H9 (cell line): ENCODE data around the gene MALRD1. TPM values are rescaled to one million over a fixed set of nuclear protein-coding genes. Genes with fewer than 3 reads are reported as not detected.

Experiments used
- DNase-seq: peaks from one replicate; pipeline ENCODE4 v3.0.0-alpha.2; 2017
- H2AFZ ChIP-seq: one replicate; pipeline ENCODE4 v1.6.1; 2013; ENCODE audit warnings: mild to moderate bottlenecking, low read length, control low read depth, moderate library complexity
- H2AK5ac ChIP-seq: 2 replicates; pipeline ENCODE4 v1.6.1; 2013; ENCODE audit warnings: low read length, control low read depth, mixed read lengths; ENCODE audit not compliant: insufficient read length
- H2BK120ac ChIP-seq: one replicate; pipeline ENCODE4 v1.6.1; 2013; ENCODE audit warnings: low read depth, mild to moderate bottlenecking, low read length, control low read depth, inconsistent platforms; ENCODE audit not compliant: poor library complexity, severe bottlenecking
- H2BK12ac ChIP-seq: 2 replicates; pipeline ENCODE4 v1.6.1; 2013; ENCODE audit warnings: low read length, control low read depth, mixed read lengths, low read depth; ENCODE audit not compliant: insufficient read length
- H2BK15ac ChIP-seq: 2 replicates; pipeline ENCODE4 v1.6.1; 2013; ENCODE audit warnings: low read depth, low read length, control low read depth
- H2BK20ac ChIP-seq: one replicate; pipeline ENCODE4 v1.6.1; 2013; ENCODE audit warnings: low read depth, mild to moderate bottlenecking, low read length, control low read depth, inconsistent platforms; ENCODE audit not compliant: poor library complexity, severe bottlenecking
- H2BK5ac ChIP-seq: 2 replicates; pipeline ENCODE4 v1.6.1; 2013; ENCODE audit warnings: low read length, control low read depth, mixed read lengths; ENCODE audit not compliant: insufficient read length
- H3K14ac ChIP-seq: 2 replicates; pipeline ENCODE4 v1.6.1; 2013; ENCODE audit warnings: low read length, control low read depth; ENCODE audit not compliant: insufficient read depth
- H3K18ac ChIP-seq: 2 replicates; pipeline ENCODE4 v1.6.1; 2013; ENCODE audit warnings: low read depth, mild to moderate bottlenecking, mixed read lengths, low read length, control low read depth; ENCODE audit not compliant: insufficient read length
- H3K23ac ChIP-seq: 2 replicates; pipeline ENCODE4 v1.6.1; 2013; ENCODE audit warnings: low read length, control low read depth, mixed read lengths, low read depth; ENCODE audit not compliant: insufficient read length
- H3K23me2 ChIP-seq: 2 replicates; pipeline ENCODE4 v1.6.1; 2013; ENCODE audit warnings: low read depth, mild to moderate bottlenecking, mixed read lengths, low read length, control low read depth; ENCODE audit not compliant: insufficient read length, poor library complexity, severe bottlenecking
- H3K27ac ChIP-seq: 2 replicates; pipeline ENCODE4 v1.5.1; 2013; ENCODE audit warnings: low read length, control low read depth, mixed read lengths, low read depth; ENCODE audit not compliant: insufficient read length
- H3K27me3 ChIP-seq: 2 replicates; pipeline ENCODE4 v1.6.1; 2013; ENCODE audit warnings: low read length, control low read depth, inconsistent platforms; ENCODE audit not compliant: insufficient read depth
- H3K4ac ChIP-seq: 2 replicates; pipeline ENCODE4 v1.6.1; 2013; ENCODE audit warnings: low read depth, mild to moderate bottlenecking, control low read depth, inconsistent platforms, low read length, moderate library complexity
- H3K4me1 ChIP-seq: 2 replicates; pipeline ENCODE4 v1.6.1; 2013; ENCODE audit warnings: low read length, control low read depth, inconsistent platforms; ENCODE audit not compliant: insufficient read depth
- H3K4me2 ChIP-seq: 2 replicates; pipeline ENCODE4 v1.6.1; 2013; ENCODE audit warnings: low read length, control low read depth, mixed read lengths; ENCODE audit not compliant: insufficient read length, insufficient read depth
- H3K56ac ChIP-seq: 2 replicates; pipeline ENCODE4 v1.6.1; 2013; ENCODE audit warnings: low read depth, mild to moderate bottlenecking, mixed read lengths, low read length, control low read depth; ENCODE audit not compliant: insufficient read length
- H3K79me1 ChIP-seq: 2 replicates; pipeline ENCODE4 v1.6.1; 2013; ENCODE audit warnings: low read depth, mild to moderate bottlenecking, moderate library complexity, low read length, control low read depth, inconsistent platforms; ENCODE audit not compliant: insufficient read depth, poor library complexity, severe bottlenecking
- H3K79me2 ChIP-seq: 2 replicates; pipeline ENCODE4 v1.6.1; 2013; ENCODE audit warnings: low read length, control low read depth, inconsistent platforms; ENCODE audit not compliant: insufficient read depth
- H3K9ac ChIP-seq: 2 replicates; pipeline ENCODE4 v1.6.1; 2013; ENCODE audit warnings: low read length, control low read depth, mixed read lengths; ENCODE audit not compliant: insufficient read length; ENCODE audit errors: extremely low read depth
- H3K9me3 ChIP-seq: one replicate; pipeline ENCODE4 v1.6.1; 2013; ENCODE audit warnings: low read depth, low read length, inconsistent platforms; ENCODE audit not compliant: control insufficient read depth
- H3T11ph ChIP-seq: one replicate; pipeline ENCODE4 v1.6.1; 2013; ENCODE audit warnings: mild to moderate bottlenecking, low read length, control low read depth, inconsistent platforms
- H4K20me1 ChIP-seq: one replicate; pipeline ENCODE4 v1.6.1; 2013; ENCODE audit not compliant: control insufficient read depth, insufficient read length, insufficient read depth
- H4K5ac ChIP-seq: 2 replicates; pipeline ENCODE4 v1.6.1; 2013; ENCODE audit warnings: low read depth, mild to moderate bottlenecking, mixed read lengths, low read length, control low read depth; ENCODE audit not compliant: insufficient read length
- H4K8ac ChIP-seq: replicated peaks from 2 replicates; pipeline ENCODE4 v1.6.1; 2013; ENCODE audit warnings: low read length, control low read depth, mixed read lengths, low read depth; ENCODE audit not compliant: insufficient read length
- H4K91ac ChIP-seq: 2 replicates; pipeline ENCODE4 v1.6.1; 2013; ENCODE audit warnings: low read depth, mild to moderate bottlenecking, moderate library complexity, mixed read lengths, low read length, control low read depth; ENCODE audit not compliant: insufficient read length
- H3K27ac Mint-ChIP-seq, 3 experiments: 2 replicates in 2 of 3; 3 replicates in 1 of 3; pipeline ENCODE4 v1.8.0; 2020 to 2021; ENCODE audit warnings: mixed read lengths in 3 of 3, mild to moderate bottlenecking in 1 of 3, moderate library complexity in 1 of 3
- H3K27me3 Mint-ChIP-seq: 2 replicates; pipeline ENCODE4 v1.8.0; 2021; ENCODE audit warnings: low read depth, mild to moderate bottlenecking, moderate library complexity, mixed read lengths
- H3K36me3 Mint-ChIP-seq, 3 experiments: 2 replicates in 2 of 3; 3 replicates in 1 of 3; pipeline ENCODE4 v1.8.0; 2020 to 2021; ENCODE audit warnings: low read depth in 3 of 3, mixed read lengths in 3 of 3; ENCODE audit not compliant: insufficient read depth in 1 of 3
- H3K4me1 Mint-ChIP-seq, 2 experiments: 2 replicates each; pipeline ENCODE4 v1.8.0; 2020; ENCODE audit warnings: mixed read lengths in 2 of 2
- H3K4me3 Mint-ChIP-seq, 2 experiments: 2 replicates in 1 of 2; 3 replicates in 1 of 2; pipeline ENCODE4 v1.8.0; 2020 to 2021; ENCODE audit warnings: mild to moderate bottlenecking in 2 of 2, mixed read lengths in 2 of 2, moderate library complexity in 1 of 2
- H3K9me3 Mint-ChIP-seq, 2 experiments: 2 replicates in 1 of 2; 3 replicates in 1 of 2; pipeline ENCODE4 v1.8.0; 2020; ENCODE audit warnings: mild to moderate bottlenecking in 2 of 2, mixed read lengths in 2 of 2, moderate library complexity in 1 of 2
- total RNA-seq: library from RNA; stranded (reverse); gene quantifications from 2 replicates; pipeline ENCODE4 v1.2.1, GENCODE V29; 2021
- TF ChIP-seq, protein P1 (sequence below): fragments of 200-600 bp; sonication (generic); conservative IDR thresholded peaks from 3 replicates; pipeline ENCODE4 v1.8.0; 2021; ENCODE audit warnings: antibody characterized with exemption, mild to moderate bottlenecking

Gene MALRD1
- total RNA-seq, 1 experiment from 2014 or later = 0.20 TPM

DNA sequence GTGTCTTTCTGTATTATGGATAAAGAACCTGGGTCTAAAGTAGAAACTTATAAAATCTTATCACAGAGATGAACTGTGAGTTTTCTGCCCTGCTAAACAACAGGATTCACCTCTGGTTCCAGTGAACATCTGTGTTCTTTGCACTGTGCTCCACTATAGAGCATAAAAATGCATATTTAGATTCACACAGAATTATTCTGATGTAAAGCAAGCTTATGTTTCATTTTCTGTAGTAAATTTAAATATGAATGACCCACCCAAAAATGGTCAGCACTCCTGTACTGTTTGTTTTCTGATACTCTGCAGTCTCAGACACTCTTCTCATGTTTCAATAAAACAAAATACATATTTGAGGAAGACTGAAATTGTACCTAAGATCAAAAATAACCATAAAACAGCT lies 563.2 kb downstream of the MALRD1 start:
- Histone ChIP-seq H3T11ph (no peak overlapping the region), H3K23me2 (no peaks in the 10 kb centered on the region), H4K91ac (no peak overlapping the region), H3K4ac (no peak overlapping the region), H3K14ac (no peak overlapping the region), H3K4me2 (no peak overlapping the region), H2AK5ac (no peak overlapping the region), H3K9ac (no peak overlapping the region), H2AFZ (no peak overlapping the region), H3K79me2 (no peaks in the 10 kb centered on the region), H3K27ac (no peak overlapping the region), H2BK120ac (no peak overlapping the region), H3K79me1 (no peaks in the 10 kb centered on the region), H2BK5ac (no peak overlapping the region), H4K5ac (no peak overlapping the region), H2BK15ac (no peak overlapping the region), H4K20me1 (no peaks in the 10 kb centered on the region), H3K9me3 (no peaks in the 10 kb centered on the region), H3K4me1 (no peaks in the 10 kb centered on the region), H2BK12ac (no peak overlapping the region), H3K27me3 (no peaks in the 10 kb centered on the region), H2BK20ac (no peak overlapping the region), H3K56ac (no peak overlapping the region), H3K18ac (no peak overlapping the region), H3K23ac (no peak overlapping the region), H4K8ac (no peak overlapping the region)
- Mint-ChIP-seq H3K9me3 (no peaks in the 10 kb centered on the region), H3K27me3 (no peaks in the 10 kb centered on the region), H3K4me1 (peaks cover 0 to 2% of the 10 kb centered on the region in 2 experiments; a peak in 1 of 4 replicates), H3K27ac (no peak overlapping the region), H3K36me3 (no peaks in the 10 kb centered on the region), H3K4me3 (no peak overlapping the region)
- TF ChIP-seq, protein P1, sequence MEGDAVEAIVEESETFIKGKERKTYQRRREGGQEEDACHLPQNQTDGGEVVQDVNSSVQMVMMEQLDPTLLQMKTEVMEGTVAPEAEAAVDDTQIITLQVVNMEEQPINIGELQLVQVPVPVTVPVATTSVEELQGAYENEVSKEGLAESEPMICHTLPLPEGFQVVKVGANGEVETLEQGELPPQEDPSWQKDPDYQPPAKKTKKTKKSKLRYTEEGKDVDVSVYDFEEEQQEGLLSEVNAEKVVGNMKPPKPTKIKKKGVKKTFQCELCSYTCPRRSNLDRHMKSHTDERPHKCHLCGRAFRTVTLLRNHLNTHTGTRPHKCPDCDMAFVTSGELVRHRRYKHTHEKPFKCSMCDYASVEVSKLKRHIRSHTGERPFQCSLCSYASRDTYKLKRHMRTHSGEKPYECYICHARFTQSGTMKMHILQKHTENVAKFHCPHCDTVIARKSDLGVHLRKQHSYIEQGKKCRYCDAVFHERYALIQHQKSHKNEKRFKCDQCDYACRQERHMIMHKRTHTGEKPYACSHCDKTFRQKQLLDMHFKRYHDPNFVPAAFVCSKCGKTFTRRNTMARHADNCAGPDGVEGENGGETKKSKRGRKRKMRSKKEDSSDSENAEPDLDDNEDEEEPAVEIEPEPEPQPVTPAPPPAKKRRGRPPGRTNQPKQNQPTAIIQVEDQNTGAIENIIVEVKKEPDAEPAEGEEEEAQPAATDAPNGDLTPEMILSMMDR = no peak
- DNase-seq = no peak
